Right atrium auricular region (tissue), 2 donors: ENCODE measurements around the gene THBS1. TPM values are rescaled to one million over a fixed set of nuclear protein-coding genes. Genes with fewer than 3 reads are reported as not detected.

Experiments
- DNase-seq: peaks from one replicate; pipeline ENCODE4 v3.0.0-alpha.2; 2019; ENCODE audit warnings: low spot score
- H3K27ac ChIP-seq, 2 donors: fragments of 200-600 bp; sonication (generic); 1 replicate in 1 of 2; 2 replicates in 1 of 2; pipeline ENCODE4 v1.5.1; 2016 to 2019
- H3K27me3 ChIP-seq, 2 donors: fragments of 200-600 bp; sonication (generic); one replicate each; pipeline versions ENCODE4 v1.5.1 to v1.6.0; 2017 to 2019
- H3K36me3 ChIP-seq: fragments of 200-600 bp; sonication (generic); one replicate; pipeline ENCODE4 v1.5.1; 2016
- H3K4me1 ChIP-seq, 2 donors: fragments of 200-600 bp; sonication (generic); one replicate each; pipeline versions ENCODE4 v1.5.1 to v1.6.0; 2017 to 2019
- H3K4me3 ChIP-seq, 2 donors: fragments of 200-600 bp; sonication (generic); 1 replicate in 1 of 2; 2 replicates in 1 of 2; pipeline ENCODE4 v1.5.1; 2017 to 2019; ENCODE audit warnings: mild to moderate bottlenecking in 1 of 2, moderate library complexity in 1 of 2
- H3K9me3 ChIP-seq, 2 donors: fragments of 200-600 bp; sonication (generic); one replicate each; pipeline ENCODE4 v1.5.1; 2019
- CTCF ChIP-seq, 2 donors: fragments of 200-600 bp; sonication (generic); IDR thresholded peaks; one replicate each; pipeline ENCODE4 v1.5.1; 2019; ENCODE audit warnings: antibody characterized with exemption in 2 of 2
- total RNA-seq, 2 donors: library from RNA; depleted of rRNA; stranded (reverse); fragments of >200 nt; gene quantifications; one replicate each; pipeline ENCODE4 v1.1.0, GENCODE V29; 2016

Gene THBS1
- total RNA-seq, 2 donors from 2014 or later, result 67.8 to 205 TPM

DNA sequence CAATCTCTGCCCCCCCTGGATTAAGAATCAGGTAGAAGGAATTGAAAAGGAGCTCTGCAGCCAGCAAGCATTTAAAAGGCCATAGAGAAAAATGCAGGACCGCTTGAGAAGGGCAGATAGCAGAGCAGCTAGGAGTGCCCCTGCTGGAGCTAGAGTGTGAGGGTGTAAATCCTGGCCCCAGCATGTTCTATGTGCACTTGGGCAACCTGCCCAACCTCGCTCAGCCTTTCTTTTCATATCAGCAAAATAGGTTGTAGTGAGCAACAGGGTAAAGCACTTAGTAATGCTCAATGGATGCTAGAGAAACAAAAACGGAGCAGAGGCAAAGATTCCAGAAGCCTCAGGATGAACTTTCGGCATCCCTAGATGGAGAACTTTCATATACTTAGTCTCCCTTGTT is 25.0 kb upstream of the THBS1 start:
- no peak overlapping the region for H3K27ac ChIP-seq
- H3K27me3 ChIP-seq, result no peaks in the 10 kb centered on the region
- no peaks in the 10 kb centered on the region for H3K9me3 ChIP-seq
- TF ChIP-seq CTCF (IDR thresholded peaks at IDR 0.05), result no peak
- H3K4me1 ChIP-seq, result peaks cover 0 to 13% of the 10 kb centered on the region in 2 donors
- H3K36me3 ChIP-seq, result no peaks in the 10 kb centered on the region
- no peak for DNase-seq
- H3K4me3 ChIP-seq, result no peak overlapping the region

GRCh38 chr15:39556461-39556860 is 24.4 kb upstream of the THBS1 start:
- peak; percentile 26 for DNase-seq
- Histone ChIP-seq H3K9me3 (no peaks in the 10 kb centered on the region), H3K27ac (no peak overlapping the region), H3K4me1 (peaks cover 0 to 13% of the 10 kb centered on the region in 2 donors), H3K36me3 (no peaks in the 10 kb centered on the region), H3K27me3 (no peaks in the 10 kb centered on the region), H3K4me3 (no peak overlapping the region)
- TF ChIP-seq CTCF (IDR thresholded peaks at IDR 0.05), result no peak

DNA sequence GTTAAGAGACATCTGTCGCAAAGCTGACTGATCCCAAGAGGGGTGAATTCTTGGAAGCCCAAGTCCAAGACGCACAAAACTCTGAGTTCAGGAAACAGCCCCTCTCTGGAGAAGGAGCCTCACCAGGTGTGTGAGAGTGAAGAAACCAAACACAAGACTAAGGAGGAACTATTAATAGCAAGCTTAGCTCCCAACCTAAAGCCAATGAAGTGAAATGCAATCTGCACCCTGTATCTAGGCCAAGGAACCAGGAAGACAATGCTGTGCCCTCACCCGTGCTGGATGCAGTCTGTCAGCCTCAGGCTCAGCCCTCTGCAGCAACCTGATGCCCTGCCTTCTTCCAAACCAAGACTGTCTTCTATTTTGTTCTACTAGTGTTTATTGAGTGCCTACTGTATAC is 22.5 kb upstream of the THBS1 start:
- peaks cover 0 to 11% of the 10 kb centered on the region in 2 donors for H3K4me1 ChIP-seq
- H3K36me3 ChIP-seq, result no peaks in the 10 kb centered on the region
- H3K9me3 ChIP-seq, result no peaks in the 10 kb centered on the region
- H3K4me3 ChIP-seq, result no peak overlapping the region
- TF ChIP-seq CTCF (IDR thresholded peaks at IDR 0.05), result no peak
- no peak overlapping the region for H3K27ac ChIP-seq
- no peaks in the 10 kb centered on the region for H3K27me3 ChIP-seq
- peak; percentile 38 for DNase-seq

GRCh38 chr15:39564972-39565665 is 15.8 kb upstream of the THBS1 start:
- DNase-seq, result no peak
- TF ChIP-seq CTCF (IDR thresholded peaks at IDR 0.05), result no peak

DNA sequence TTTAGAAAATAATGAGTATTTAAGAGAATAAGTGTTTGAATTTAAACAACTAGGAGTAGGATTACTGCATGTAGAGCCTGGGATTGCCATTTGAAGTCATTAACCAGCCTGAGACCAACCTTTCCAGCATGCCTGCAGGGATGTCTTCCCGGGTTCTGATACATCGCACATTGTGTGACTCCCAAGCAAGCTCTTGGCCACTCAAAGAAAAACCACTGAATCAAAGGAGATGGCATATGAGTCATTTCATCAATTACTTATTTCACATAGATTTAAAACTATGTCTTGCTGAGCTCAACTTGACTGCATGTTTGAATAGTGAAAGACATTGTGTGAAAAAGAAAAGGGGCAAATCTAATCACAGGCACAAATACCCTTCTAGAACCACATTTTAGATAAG is 15.0 kb upstream of the THBS1 start:
- no peak for DNase-seq
- no peak overlapping the region for H3K27ac ChIP-seq
- H3K36me3 ChIP-seq, result no peaks in the 10 kb centered on the region
- H3K4me1 ChIP-seq, result no peaks in the 10 kb centered on the region
- no peaks in the 10 kb centered on the region for H3K9me3 ChIP-seq
- H3K4me3 ChIP-seq, result no peak overlapping the region
- no peak for TF ChIP-seq CTCF (IDR thresholded peaks at IDR 0.05)
- no peaks in the 10 kb centered on the region for H3K27me3 ChIP-seq

More at GRCh38 chr15:39564972-39565665, 15.8 kb upstream of the THBS1 start:
- Histone ChIP-seq H3K36me3 (no peaks in the 10 kb centered on the region), H3K9me3 (no peaks in the 10 kb centered on the region), H3K27me3 (no peaks in the 10 kb centered on the region), H3K27ac (no peak overlapping the region), H3K4me3 (no peak overlapping the region), H3K4me1 (no peaks in the 10 kb centered on the region)

DNA sequence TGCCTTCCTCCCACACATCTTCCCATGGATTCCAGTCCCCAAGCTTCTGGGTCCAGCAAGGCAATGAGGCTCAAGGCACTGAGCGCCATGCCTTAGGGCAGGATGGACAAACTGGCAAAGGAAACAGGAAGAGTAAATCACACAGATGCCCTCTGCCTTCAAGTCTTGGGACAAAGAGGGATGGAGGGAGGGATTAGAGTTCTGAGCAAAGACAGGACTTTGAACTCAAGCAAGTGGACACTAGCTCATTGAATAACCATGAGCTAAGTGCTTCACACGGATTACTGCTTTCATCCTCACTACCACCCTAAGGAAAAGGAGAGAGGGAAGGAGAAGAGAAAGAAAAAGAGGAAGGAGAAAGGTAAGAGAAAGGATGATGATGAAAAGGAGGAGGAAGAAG is 7.6 kb upstream of the THBS1 start:
- Histone ChIP-seq H3K36me3 (no peaks in the 10 kb centered on the region), H3K27me3 (no peaks in the 10 kb centered on the region), H3K9me3 (no peaks in the 10 kb centered on the region), H3K27ac (no peak overlapping the region), H3K4me1 (no peaks in the 10 kb centered on the region), H3K4me3 (no peak overlapping the region)
- no peak for DNase-seq
- no peak for TF ChIP-seq CTCF (IDR thresholded peaks at IDR 0.05)
